WTC11 (cell line): ENCODE measurements around the gene CPNE1. TPM values are rescaled to one million over a fixed set of nuclear protein-coding genes. Genes with fewer than 3 reads are reported as not detected.
A peak's percentile ranks its signal among the peaks of the same experiment; 100 is the strongest.

Source experiments
- ATAC-seq: fragments of 200-7000 bp; cut with Tn5 transposase; 2 replicates; pipeline ENCODE4 v1.10.0; 2021; ENCODE audit warnings: mild to moderate bottlenecking, moderate library complexity
- CTCF ChIA-PET: fragments of 300-600 bp; sonication (Branson Sonifier 250); formaldehyde crosslinking; loops from one replicate; lab custom pipeline; 2021; ENCODE audit warnings: antibody characterized with exemption; lab: Charles Lee
- POLR2A ChIA-PET: fragments of 350-600 bp; sonication (Branson Sonifier 250); formaldehyde crosslinking; loops from one replicate; lab custom pipeline; 2021; ENCODE audit warnings: antibody characterized with exemption; lab: Charles Lee
- DNase-seq: peaks from one replicate; pipeline ENCODE4 v3.0.0; 2021; ENCODE audit warnings: low spot score
- H3K27ac Mint-ChIP-seq: 2 replicates; pipeline ENCODE4 v1.8.0; 2021; ENCODE audit warnings: mixed read lengths
- H3K27me3 Mint-ChIP-seq: 2 replicates; pipeline ENCODE4 v1.8.0; 2021; ENCODE audit warnings: low read depth, mild to moderate bottlenecking, moderate library complexity, mixed read lengths
- H3K36me3 Mint-ChIP-seq: 2 replicates; pipeline ENCODE4 v1.8.0; 2021; ENCODE audit warnings: mixed read lengths
- H3K4me1 Mint-ChIP-seq: 2 replicates; pipeline ENCODE4 v1.8.0; 2022; ENCODE audit warnings: mixed read lengths
- H3K4me3 Mint-ChIP-seq: 2 replicates; pipeline ENCODE4 v1.8.0; 2021; ENCODE audit warnings: mild to moderate bottlenecking, moderate library complexity, mixed read lengths
- H3K9me3 Mint-ChIP-seq: 2 replicates; pipeline ENCODE4 v1.8.0; 2021; ENCODE audit warnings: mixed read lengths
- AR ChIP-seq: fragments of 250-450 bp; sonication (Bioruptor Pico); IDR thresholded peaks from 2 replicates; pipeline ENCODE4 v1.9.0; 2021; ENCODE audit warnings: mild to moderate bottlenecking
- ATF1 ChIP-seq: sonication (generic); formaldehyde crosslinking; IDR thresholded peaks from 2 replicates; pipeline ENCODE4 v1.8.1; 2023; ENCODE audit warnings: mild to moderate bottlenecking, moderate library complexity, missing genetic modification reagents
- CREB1 ChIP-seq: sonication (generic); formaldehyde crosslinking; IDR thresholded peaks from 2 replicates; pipeline ENCODE4 v1.8.0; 2023; ENCODE audit warnings: mild to moderate bottlenecking, missing genetic modification reagents
- CTCF ChIP-seq: fragments of 200-600 bp; IDR thresholded peaks from 2 replicates; pipeline ENCODE4 v1.8.0; 2022; ENCODE audit warnings: antibody characterized with exemption
- ELF4 ChIP-seq: sonication (generic); formaldehyde crosslinking; IDR thresholded peaks from 2 replicates; pipeline ENCODE4 v1.8.1; 2022; ENCODE audit warnings: low read depth, mild to moderate bottlenecking, moderate library complexity, missing genetic modification reagents
- ERG ChIP-seq: fragments of 250-450 bp; sonication (Bioruptor Pico); IDR thresholded peaks from 2 replicates; pipeline ENCODE4 v1.8.0; 2021; ENCODE audit warnings: mild to moderate bottlenecking
- GRHL2 ChIP-seq: fragments of 250-450 bp; sonication (Bioruptor Pico); IDR thresholded peaks from 2 replicates; pipeline ENCODE4 v1.8.0; 2022; ENCODE audit warnings: mild to moderate bottlenecking, moderate library complexity; ENCODE audit not compliant: insufficient replicate concordance, severe bottlenecking
- NR3C1 ChIP-seq: sonication (generic); formaldehyde crosslinking; conservative IDR thresholded peaks from 2 replicates; pipeline ENCODE4 v1.8.1; 2023; ENCODE audit warnings: low read depth, mild to moderate bottlenecking, missing genetic modification reagents
- PRDM15 ChIP-seq: sonication (generic); formaldehyde crosslinking; IDR thresholded peaks from 2 replicates; pipeline ENCODE4 v1.8.0; 2022; ENCODE audit warnings: missing genetic modification reagents
- PRRX2 ChIP-seq: fragments of 250-450 bp; sonication (Bioruptor Pico); IDR thresholded peaks from 2 replicates; pipeline ENCODE4 v1.8.0; 2021; ENCODE audit warnings: mild to moderate bottlenecking
- TEAD1 ChIP-seq: sonication (generic); formaldehyde crosslinking; IDR thresholded peaks from 2 replicates; pipeline ENCODE4 v1.8.0; 2022; ENCODE audit warnings: mild to moderate bottlenecking, missing genetic modification reagents
- TEAD4 ChIP-seq: sonication (generic); formaldehyde crosslinking; IDR thresholded peaks from 2 replicates; pipeline ENCODE4 v1.8.0; 2022; ENCODE audit warnings: mild to moderate bottlenecking, missing genetic modification reagents
- ZNF425 ChIP-seq: fragments of 250-450 bp; sonication (Bioruptor Pico); conservative IDR thresholded peaks from 2 replicates; pipeline ENCODE4 v1.9.0; 2021; ENCODE audit warnings: mild to moderate bottlenecking
- ZNF671 ChIP-seq: fragments of 250-450 bp; sonication (Bioruptor Pico); IDR thresholded peaks from 2 replicates; pipeline ENCODE4 v1.8.0; 2021; ENCODE audit warnings: mild to moderate bottlenecking
- total RNA-seq: library from RNA; stranded (reverse); gene quantifications from 3 replicates; pipeline ENCODE4 v1.2.3, GENCODE V29; 2021

CPNE1 gene
- total RNA-seq, 1 experiment from 2014 or later: 312 TPM

GRCh38 chr20:35704514-35705261 lies 40.0 kb upstream of the CPNE1 start:
- no peak for ATAC-seq
- no peak for DNase-seq
- ChIA-PET POLR2A (interaction anchor here (0.5 to 0.7 kb wide), 2 partner anchors 11 to 118 kb away, joined by 3 read pairs; no protein-coding TSS in a partner anchor), CTCF (no interaction called here)
- Mint-ChIP-seq H3K4me1 (peaks cover 8% of the 10 kb centered on the region), H3K27ac (no peak overlapping the region), H3K4me3 (no peak overlapping the region), H3K36me3 (peaks cover 54% of the 10 kb centered on the region), H3K27me3 (no peaks in the 10 kb centered on the region), H3K9me3 (no peaks in the 10 kb centered on the region)
- TF ChIP-seq PRRX2 (CRISPR knock-in tag): no peak

GRCh38 chr20:35702824-35703695 lies 38.4 kb upstream of the CPNE1 start:
- 0 out of 2 replicates have a peak overlapping the region, but pooled peaks have one; percentile 68 for H3K27ac Mint-ChIP-seq
- peaks cover 12% of the 10 kb centered on the region for H3K4me1 Mint-ChIP-seq
- H3K36me3 Mint-ChIP-seq: peaks cover 41% of the 10 kb centered on the region
- no peak for DNase-seq
- no peak overlapping the region for H3K4me3 Mint-ChIP-seq
- ChIA-PET POLR2A (interaction anchor here (0.6 to 1.8 kb wide), 2 partner anchors 39 kb away, joined by 3 to 4 read pairs; partner anchors contain the start of genes CPNE1, RBM12 and RBM39), CTCF (no interaction called here)
- TF ChIP-seq AR (CRISPR knock-in tag) (0 out of 2 replicates have a peak, but pooled peaks have one; percentile 3), ZNF671 (CRISPR knock-in tag) (peak; percentile 60; the same call in 1 of the 2 replicates), CREB1 (no peak), ZNF425 (CRISPR knock-in tag) (peak; percentile 36; the same call in 1 of the 2 replicates), ERG (CRISPR knock-in tag) (peak; percentile 17; the same call in 1 of the 2 replicates), TEAD4 (CRISPR knock-in tag) (no peak)
- no peak for ATAC-seq
- no peaks in the 10 kb centered on the region for H3K9me3 Mint-ChIP-seq
- no peaks in the 10 kb centered on the region for H3K27me3 Mint-ChIP-seq

GRCh38 chr20:35702051-35702823 lies 37.5 kb upstream of the CPNE1 start:
- ATAC-seq (no peak), DNase-seq (no peak)
- CTCF ChIA-PET: interaction anchor here (0.8 kb wide), 1 partner anchor 252 kb away, joined by 4 read pairs; the partner anchor contains the start of gene SCAND1
- Mint-ChIP-seq H3K36me3 (peaks cover 37% of the 10 kb centered on the region), H3K4me3 (no peak overlapping the region), H3K9me3 (no peaks in the 10 kb centered on the region), H3K27ac (peak overlapping the region; percentile 68; the same call in 1 of the 2 replicates), H3K27me3 (no peaks in the 10 kb centered on the region), H3K4me1 (peaks cover 19% of the 10 kb centered on the region)
- POLR2A ChIA-PET: interaction anchor here (0.6 to 1.8 kb wide), 5 partner anchors 18 to 252 kb away, joined by 3 to 5 read pairs (median 3); partner anchors contain the start of genes CPNE1, RBM12, RBM39 and SCAND1
- TF ChIP-seq ELF4 (CRISPR knock-in tag): no peak
- TF ChIP-seq ATF1 (CRISPR knock-in tag): no peak
- TF ChIP-seq CTCF: no peak
- no peak for TF ChIP-seq NR3C1 (CRISPR knock-in tag)
- TF ChIP-seq TEAD4 (CRISPR knock-in tag): no peak
- peak; percentile 13; the same call in 1 of the 2 replicates for TF ChIP-seq PRRX2 (CRISPR knock-in tag)
- TF ChIP-seq GRHL2 (CRISPR knock-in tag): no peak
- no peak for TF ChIP-seq TEAD1 (CRISPR knock-in tag)
- TF ChIP-seq PRDM15 (CRISPR knock-in tag): no peak
